ENCODE results near the gene TAF1B.

TAF1B gene

DNA sequence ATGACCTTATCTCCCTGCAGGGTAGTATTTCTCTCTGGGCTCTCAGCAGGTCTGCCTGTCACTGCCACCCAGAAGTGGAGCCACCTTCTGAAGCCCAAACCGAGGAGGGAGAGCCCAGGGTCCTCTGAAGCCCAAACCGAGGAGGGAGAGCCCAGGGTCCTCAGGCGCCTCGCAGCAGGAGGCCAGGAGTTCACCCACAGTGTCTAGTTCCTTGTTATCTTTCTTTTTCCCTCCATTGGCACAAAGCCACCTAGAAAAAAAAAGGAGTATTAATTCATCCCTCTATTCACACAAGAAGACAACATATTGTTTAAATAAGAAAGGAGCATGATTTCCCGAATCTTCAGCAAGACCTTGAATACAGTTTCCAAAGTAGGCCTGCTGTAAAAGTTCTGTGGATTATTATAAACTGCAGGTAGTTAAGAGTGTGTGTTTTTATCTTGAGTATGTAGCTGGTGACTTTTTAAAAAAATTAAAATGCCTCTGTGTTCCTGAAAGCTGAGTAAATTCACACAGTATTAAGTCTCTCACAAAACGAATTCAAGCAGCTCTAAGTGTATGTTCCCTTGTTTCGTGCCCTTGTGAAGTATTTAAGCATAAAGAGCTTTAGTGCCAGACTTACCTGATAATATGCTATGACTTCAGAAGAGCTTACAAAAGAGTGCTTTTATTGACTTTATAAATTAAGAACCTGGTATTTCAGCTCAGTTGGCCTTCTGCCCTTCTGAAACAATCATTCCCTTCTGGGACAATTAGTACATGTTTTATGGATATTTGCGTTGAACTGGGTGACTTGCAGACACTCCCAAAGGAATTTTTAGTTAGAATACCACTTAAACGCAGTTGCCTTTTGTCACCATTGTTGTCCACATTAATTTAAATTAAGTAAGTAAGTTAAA is 96.6 kb downstream of the TAF1B start:
- TF ChIP-seq TEAD4 (IDR thresholded peaks at IDR 0.05) (no peak), RAD21 (IDR thresholded peaks at IDR 0.05; ENCODE audit: low read depth) (no peak)

DNA sequence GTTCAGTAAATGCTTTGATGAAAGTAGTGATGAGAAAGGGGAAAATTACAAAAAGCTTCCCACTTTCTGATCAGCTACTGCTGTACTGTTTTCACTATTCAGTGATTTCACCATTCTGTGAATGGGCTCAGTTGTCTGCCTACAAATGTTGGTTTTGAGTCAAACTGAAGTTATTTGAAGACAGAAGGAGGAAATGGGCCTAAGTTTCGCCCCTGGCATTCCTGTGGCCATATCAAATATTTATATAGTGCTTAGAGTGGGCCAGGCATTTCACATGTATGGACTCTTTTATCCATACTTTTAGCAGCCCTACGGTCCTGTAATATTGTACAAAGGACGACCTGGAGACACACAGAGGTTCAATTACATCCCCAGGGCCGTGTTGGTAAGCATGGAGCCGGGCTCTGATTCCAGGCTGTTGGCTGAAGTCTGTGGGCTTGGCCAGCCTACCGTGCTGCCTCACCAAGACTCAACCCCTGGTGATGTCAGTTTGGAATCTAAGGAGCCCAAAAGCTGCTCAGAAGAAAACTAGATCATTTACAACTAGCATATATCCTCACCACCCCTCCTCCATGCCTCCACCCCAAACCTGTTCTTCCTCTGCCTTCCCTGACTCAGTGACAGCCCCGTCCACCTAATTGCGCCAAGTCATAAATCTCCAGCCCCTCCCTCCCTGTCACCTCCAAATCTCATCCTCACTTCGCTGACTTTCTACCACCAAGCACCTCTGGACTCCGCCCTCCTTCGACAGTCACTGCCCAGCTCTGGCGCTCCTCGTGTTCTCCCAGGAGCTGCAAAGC is 98.1 kb downstream of the TAF1B start:
- TF ChIP-seq ZBTB7A (IDR thresholded peaks at IDR 0.05; ENCODE audit: low read depth) (no peak), TAF1 (IDR thresholded peaks at IDR 0.05; ENCODE audit: low read depth) (no peak), TCF12 (IDR thresholded peaks at IDR 0.05; ENCODE audit: low read depth) (no peak), TEAD4 (IDR thresholded peaks at IDR 0.05) (no peak)
- TF ChIP-seq, protein P1, sequence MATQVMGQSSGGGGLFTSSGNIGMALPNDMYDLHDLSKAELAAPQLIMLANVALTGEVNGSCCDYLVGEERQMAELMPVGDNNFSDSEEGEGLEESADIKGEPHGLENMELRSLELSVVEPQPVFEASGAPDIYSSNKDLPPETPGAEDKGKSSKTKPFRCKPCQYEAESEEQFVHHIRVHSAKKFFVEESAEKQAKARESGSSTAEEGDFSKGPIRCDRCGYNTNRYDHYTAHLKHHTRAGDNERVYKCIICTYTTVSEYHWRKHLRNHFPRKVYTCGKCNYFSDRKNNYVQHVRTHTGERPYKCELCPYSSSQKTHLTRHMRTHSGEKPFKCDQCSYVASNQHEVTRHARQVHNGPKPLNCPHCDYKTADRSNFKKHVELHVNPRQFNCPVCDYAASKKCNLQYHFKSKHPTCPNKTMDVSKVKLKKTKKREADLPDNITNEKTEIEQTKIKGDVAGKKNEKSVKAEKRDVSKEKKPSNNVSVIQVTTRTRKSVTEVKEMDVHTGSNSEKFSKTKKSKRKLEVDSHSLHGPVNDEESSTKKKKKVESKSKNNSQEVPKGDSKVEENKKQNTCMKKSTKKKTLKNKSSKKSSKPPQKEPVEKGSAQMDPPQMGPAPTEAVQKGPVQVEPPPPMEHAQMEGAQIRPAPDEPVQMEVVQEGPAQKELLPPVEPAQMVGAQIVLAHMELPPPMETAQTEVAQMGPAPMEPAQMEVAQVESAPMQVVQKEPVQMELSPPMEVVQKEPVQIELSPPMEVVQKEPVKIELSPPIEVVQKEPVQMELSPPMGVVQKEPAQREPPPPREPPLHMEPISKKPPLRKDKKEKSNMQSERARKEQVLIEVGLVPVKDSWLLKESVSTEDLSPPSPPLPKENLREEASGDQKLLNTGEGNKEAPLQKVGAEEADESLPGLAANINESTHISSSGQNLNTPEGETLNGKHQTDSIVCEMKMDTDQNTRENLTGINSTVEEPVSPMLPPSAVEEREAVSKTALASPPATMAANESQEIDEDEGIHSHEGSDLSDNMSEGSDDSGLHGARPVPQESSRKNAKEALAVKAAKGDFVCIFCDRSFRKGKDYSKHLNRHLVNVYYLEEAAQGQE (IDR thresholded peaks at IDR 0.05; ENCODE audit: low read depth), result no peak

DNA sequence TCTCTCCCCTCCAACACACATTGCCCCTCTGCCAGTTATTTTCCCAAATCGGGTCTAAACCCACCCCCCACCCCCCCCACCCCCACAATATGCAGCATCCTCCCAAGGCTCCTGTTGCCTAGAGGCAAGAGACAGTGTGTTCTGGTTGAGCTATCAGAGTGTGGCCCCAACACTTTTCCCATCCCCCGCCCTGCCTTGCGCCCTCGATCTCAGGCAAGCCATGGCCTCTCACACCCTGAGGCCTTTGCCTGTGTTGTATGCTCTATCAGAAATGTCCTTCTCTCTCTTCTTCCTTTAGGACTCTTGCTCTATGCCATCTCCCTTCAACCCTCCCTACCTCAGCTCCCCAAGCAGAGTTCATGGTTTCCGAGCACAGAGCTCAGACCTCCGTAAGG is 98.7 kb downstream of the TAF1B start:
- TF ChIP-seq EGR1 (IDR thresholded peaks at IDR 0.05) (no peak), CEBPB (IDR thresholded peaks at IDR 0.05) (no peak), YY1 (IDR thresholded peaks at IDR 0.05; ENCODE audit: low read depth) (no peak), NFIC (IDR thresholded peaks at IDR 0.05) (no peak), ZBTB7A (IDR thresholded peaks at IDR 0.05; ENCODE audit: low read depth) (no peak), TEAD4 (IDR thresholded peaks at IDR 0.05) (no peak), TCF12 (IDR thresholded peaks at IDR 0.05; ENCODE audit: low read depth) (no peak), EP300 (IDR thresholded peaks at IDR 0.05; ENCODE audit: borderline replicate concordance) (no peak), FOXM1 (IDR thresholded peaks at IDR 0.05; ENCODE audit: borderline replicate concordance, low read depth) (no peak), CREB1 (IDR thresholded peaks at IDR 0.05; ENCODE audit: low read depth) (no peak), TAF1 (IDR thresholded peaks at IDR 0.05; ENCODE audit: low read depth) (no peak), RAD21 (IDR thresholded peaks at IDR 0.05; ENCODE audit: low read depth) (no peak)
- TF ChIP-seq, protein P2, sequence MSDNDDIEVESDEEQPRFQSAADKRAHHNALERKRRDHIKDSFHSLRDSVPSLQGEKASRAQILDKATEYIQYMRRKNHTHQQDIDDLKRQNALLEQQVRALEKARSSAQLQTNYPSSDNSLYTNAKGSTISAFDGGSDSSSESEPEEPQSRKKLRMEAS (IDR thresholded peaks at IDR 0.05), result no peak
- TF ChIP-seq, protein P3, sequence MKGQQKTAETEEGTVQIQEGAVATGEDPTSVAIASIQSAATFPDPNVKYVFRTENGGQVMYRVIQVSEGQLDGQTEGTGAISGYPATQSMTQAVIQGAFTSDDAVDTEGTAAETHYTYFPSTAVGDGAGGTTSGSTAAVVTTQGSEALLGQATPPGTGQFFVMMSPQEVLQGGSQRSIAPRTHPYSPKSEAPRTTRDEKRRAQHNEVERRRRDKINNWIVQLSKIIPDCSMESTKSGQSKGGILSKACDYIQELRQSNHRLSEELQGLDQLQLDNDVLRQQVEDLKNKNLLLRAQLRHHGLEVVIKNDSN (IDR thresholded peaks at IDR 0.05), result no peak
- TF ChIP-seq, protein P1 (IDR thresholded peaks at IDR 0.05; ENCODE audit: low read depth), result no peak

DNA sequence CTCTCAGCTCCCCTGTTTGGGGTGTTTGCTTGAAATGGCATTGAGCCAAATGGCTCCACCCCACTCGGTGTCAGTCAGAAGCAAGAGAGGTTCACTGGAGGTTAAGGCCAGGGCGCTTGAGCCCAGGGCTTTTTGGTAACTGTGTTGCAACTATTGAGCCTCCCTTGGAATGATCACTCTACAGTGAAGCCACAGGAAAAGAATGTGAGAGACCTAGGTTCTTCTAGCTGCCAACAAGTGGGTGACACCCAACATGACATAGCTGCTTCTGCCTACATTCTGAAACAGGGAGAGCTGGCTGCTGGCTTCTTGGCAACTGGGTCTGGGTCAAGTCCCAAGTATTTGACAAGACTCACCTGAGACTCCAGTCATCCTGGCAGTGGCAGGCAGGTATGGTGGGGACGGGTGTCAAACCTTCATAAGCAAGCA is 101.1 kb downstream of the TAF1B start:
- no peak for TF ChIP-seq TEAD4 (IDR thresholded peaks at IDR 0.05)
- TF ChIP-seq ZBTB7A (IDR thresholded peaks at IDR 0.05; ENCODE audit: low read depth), result no peak
- TF ChIP-seq TCF12 (IDR thresholded peaks at IDR 0.05; ENCODE audit: low read depth), result no peak
- TF ChIP-seq TAF1 (IDR thresholded peaks at IDR 0.05; ENCODE audit: low read depth), result no peak
- no peak for TF ChIP-seq NFIC (IDR thresholded peaks at IDR 0.05)
- TF ChIP-seq, protein P2 (IDR thresholded peaks at IDR 0.05), result no peak
- no peak for TF ChIP-seq YY1 (IDR thresholded peaks at IDR 0.05; ENCODE audit: low read depth)
- TF ChIP-seq RAD21 (IDR thresholded peaks at IDR 0.05; ENCODE audit: low read depth), result no peak
- TF ChIP-seq, protein P3 (IDR thresholded peaks at IDR 0.05), result no peak
- TF ChIP-seq, protein P1 (IDR thresholded peaks at IDR 0.05; ENCODE audit: low read depth), result no peak
- TF ChIP-seq EP300 (IDR thresholded peaks at IDR 0.05; ENCODE audit: borderline replicate concordance), result no peak
- TF ChIP-seq CEBPB (IDR thresholded peaks at IDR 0.05), result no peak
- TF ChIP-seq FOXM1 (IDR thresholded peaks at IDR 0.05; ENCODE audit: borderline replicate concordance, low read depth), result no peak

All from Ishikawa (cell line).